Kidney (tissue), 14 donors: ENCODE results near the gene AKAP6. TPM values are rescaled to one million over a fixed set of nuclear protein-coding genes. Genes with fewer than 3 reads are reported as not detected.
"Not testable (repeated sequence)": the region's sequence is repeated elsewhere in the genome, so short reads cannot be mapped to it uniquely, and the experiment has no call there.

ENCODE experiments used
- DNase-seq, 5 donors: peaks; one replicate each; pipeline ENCODE4 v3.0.0-alpha.2; 2013 to 2020
- FAIRE-seq: peaks from 2 replicates; lab custom pipeline; 2012; peaks lifted over from hg19 to GRCh38; lab: Jason Lieb, UNC
- H3K27ac ChIP-seq, 2 donors: one replicate each; pipeline ENCODE4 v1.7.0; 2013; ENCODE audit warnings: low read depth in 2 of 2, low read length in 2 of 2, inconsistent platforms in 1 of 2
- H3K27me3 ChIP-seq: one replicate; pipeline ENCODE4 v1.7.1; 2013; ENCODE audit warnings: low read length, inconsistent platforms; ENCODE audit not compliant: control insufficient read depth, insufficient read depth
- H3K36me3 ChIP-seq, 3 donors: one replicate each; pipeline versions ENCODE4 v1.7.0 to v1.7.1; 2013; ENCODE audit warnings: low read length in 3 of 3, control low read depth in 1 of 3, inconsistent platforms in 1 of 3; ENCODE audit not compliant: insufficient read depth in 3 of 3, control insufficient read depth in 2 of 3
- H3K4me1 ChIP-seq, 3 donors: one replicate each; pipeline versions ENCODE4 v1.7.0 to v1.7.1; 2013; ENCODE audit warnings: low read length in 3 of 3, inconsistent platforms in 1 of 3, low read depth in 1 of 3; ENCODE audit not compliant: control insufficient read depth in 2 of 3, insufficient read depth in 2 of 3
- H3K4me3 ChIP-seq, 3 donors: one replicate each; pipeline versions ENCODE4 v1.7.0 to v1.8.1; 2013; ENCODE audit warnings: low read length in 3 of 3, control low read depth in 1 of 3, inconsistent platforms in 1 of 3
- H3K9ac ChIP-seq, 3 donors: one replicate each; pipeline versions ENCODE4 v1.7.0 to v1.7.1; 2013; ENCODE audit warnings: low read length in 3 of 3, control low read depth in 1 of 3, inconsistent platforms in 1 of 3
- H3K9me3 ChIP-seq, 3 donors: one replicate each; pipeline versions ENCODE4 v1.7.0 to v1.7.1; 2013; ENCODE audit warnings: low read length in 3 of 3, control low read depth in 1 of 3, inconsistent platforms in 1 of 3; ENCODE audit not compliant: control insufficient read depth in 2 of 3, insufficient read depth in 1 of 3
- intact Hi-C: fragments of 100-400 bp; cut with DNase I; formaldehyde crosslinking; loops from one replicate; pipeline ENCODE4 v1.11.1; 2022
- polyA plus RNA-seq: library from polyadenylated mRNA; stranded (reverse); fragments of 350-450 nt; fragmentation: Illumina TruSeq; extraction: RNeasy Lipid Tissue Mini Kit (QIAGEN cat#74804); gene quantifications from one replicate; pipeline ENCODE4 v1.2.3, GENCODE V29; 2014; ENCODE audit warnings: low read depth, low replicate concordance; ENCODE audit not compliant: insufficient read depth
- total RNA-seq: library from RNA; stranded (reverse); fragmentation: NEBNext Ultra II Directional; extraction: Animal tissue kit (Norgen Biotek cat#: 25700); gene quantifications from one replicate; pipeline ENCODE4 v1.2.1, GENCODE V29; 2021
- TF ChIP-seq, protein P1 (sequence below): IDR thresholded peaks from 3 replicates; pipeline ENCODE4 v1.5.1; 2012; ENCODE audit warnings: mild to moderate bottlenecking, moderate library complexity, borderline replicate concordance; ENCODE audit not compliant: insufficient read depth; ENCODE audit errors: extremely low read depth
- donor health status: control.
- donor health status: control.
- donor health status: control.
- donor health status: control.
- donor health status: control.
- donor health status: DM: yes; HTN: yes; CAD: no.
- donor health status: Normal renal cell carcinoma (clear cell type).

Gene AKAP6
- total and polyA plus RNA-seq, 2 donors from 2014 or later, result 0.92 to 10.5 TPM

- Histone ChIP-seq H3K36me3 (no peaks in the 10 kb centered on the region), H3K4me1 (no peaks in the 10 kb centered on the region), H3K27me3 (no peaks in the 10 kb centered on the region), H3K4me3 (no peak overlapping the region), H3K27ac (no peak overlapping the region), H3K9ac (no peak overlapping the region), H3K9me3 (no peaks in the 10 kb centered on the region)
- DNase-seq (no peak), FAIRE-seq (no peak)
- intact Hi-C loops, result no loop called here
- TF ChIP-seq, protein P1, sequence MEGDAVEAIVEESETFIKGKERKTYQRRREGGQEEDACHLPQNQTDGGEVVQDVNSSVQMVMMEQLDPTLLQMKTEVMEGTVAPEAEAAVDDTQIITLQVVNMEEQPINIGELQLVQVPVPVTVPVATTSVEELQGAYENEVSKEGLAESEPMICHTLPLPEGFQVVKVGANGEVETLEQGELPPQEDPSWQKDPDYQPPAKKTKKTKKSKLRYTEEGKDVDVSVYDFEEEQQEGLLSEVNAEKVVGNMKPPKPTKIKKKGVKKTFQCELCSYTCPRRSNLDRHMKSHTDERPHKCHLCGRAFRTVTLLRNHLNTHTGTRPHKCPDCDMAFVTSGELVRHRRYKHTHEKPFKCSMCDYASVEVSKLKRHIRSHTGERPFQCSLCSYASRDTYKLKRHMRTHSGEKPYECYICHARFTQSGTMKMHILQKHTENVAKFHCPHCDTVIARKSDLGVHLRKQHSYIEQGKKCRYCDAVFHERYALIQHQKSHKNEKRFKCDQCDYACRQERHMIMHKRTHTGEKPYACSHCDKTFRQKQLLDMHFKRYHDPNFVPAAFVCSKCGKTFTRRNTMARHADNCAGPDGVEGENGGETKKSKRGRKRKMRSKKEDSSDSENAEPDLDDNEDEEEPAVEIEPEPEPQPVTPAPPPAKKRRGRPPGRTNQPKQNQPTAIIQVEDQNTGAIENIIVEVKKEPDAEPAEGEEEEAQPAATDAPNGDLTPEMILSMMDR, result no peak
Observed at GRCh38 chr14:32383364-32384009, 54.4 kb downstream of the AKAP6 start.

- H3K9me3 ChIP-seq, result no peaks in the 10 kb centered on the region
- no peak overlapping the region for H3K9ac ChIP-seq
- H3K27me3 ChIP-seq, result no peaks in the 10 kb centered on the region
- intact Hi-C loops, result no loop called here
- no peaks in the 10 kb centered on the region for H3K4me1 ChIP-seq
- TF ChIP-seq, protein P1, result no peak
- no peak overlapping the region for H3K27ac ChIP-seq
- no peak overlapping the region for H3K4me3 ChIP-seq
- no peak for FAIRE-seq
- no peak for DNase-seq
- no peaks in the 10 kb centered on the region for H3K36me3 ChIP-seq
Observed at GRCh38 chr14:32384464-32384863, 55.4 kb downstream of the AKAP6 start.

GRCh38 chr14:32387295-32387694 lies 58.2 kb downstream of the AKAP6 start:
- H3K9ac ChIP-seq, result not testable (repeated sequence)

DNA sequence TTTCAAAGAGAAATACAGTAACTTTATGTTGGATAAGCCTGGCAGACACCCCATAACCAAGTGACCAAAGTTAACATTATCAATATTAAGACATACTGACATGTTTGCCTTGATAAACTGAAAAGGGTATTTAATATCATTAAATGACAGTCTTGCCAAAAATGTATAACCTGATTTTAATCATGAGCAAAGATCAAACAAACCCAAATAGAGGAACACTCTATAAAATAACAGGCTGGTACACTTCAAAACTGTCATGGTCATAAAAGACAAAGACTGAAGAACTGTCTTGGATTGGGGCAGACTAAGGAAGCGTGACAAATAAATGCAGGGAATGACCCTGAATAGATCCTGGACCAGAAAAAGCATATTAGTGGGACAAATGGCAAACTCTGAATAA lies 64.0 kb downstream of the AKAP6 start:
- TF ChIP-seq, protein P1, result no peak
- no peaks in the 10 kb centered on the region for H3K4me1 ChIP-seq
- no peak overlapping the region for H3K4me3 ChIP-seq
- DNase-seq (no peak), FAIRE-seq (no peak)
- no peaks in the 10 kb centered on the region for H3K36me3 ChIP-seq
- H3K27me3 ChIP-seq, result no peaks in the 10 kb centered on the region
- intact Hi-C loops, result no loop called here
- no peaks in the 10 kb centered on the region for H3K9me3 ChIP-seq
- no peak overlapping the region for H3K27ac ChIP-seq
- no peak overlapping the region for H3K9ac ChIP-seq

More at GRCh38 chr14:32387295-32387694, 58.2 kb downstream of the AKAP6 start:
- DNase-seq, intact Hi-C loops, FAIRE-seq, H3K27me3 ChIP-seq, H3K4me1 ChIP-seq, H3K9me3 ChIP-seq, H3K27ac ChIP-seq, H3K36me3 ChIP-seq, H3K4me3 ChIP-seq: not testable (repeated sequence)
